GM12874 (cell line): Measurements from ENCODE around the gene UBA6.

Experiments
- TF ChIP-seq, protein P1 (sequence below): IDR thresholded peaks from 2 replicates; pipeline ENCODE4 v1.5.1; 2011; ENCODE audit warnings: low read depth, mild to moderate bottlenecking, control low read depth, low read length, moderate library complexity; ENCODE audit not compliant: insufficient read depth

UBA6 gene

GRCh38 chr4:67615119-67615518 lies 85.8 kb downstream of the UBA6 start:
- TF ChIP-seq, protein P1, sequence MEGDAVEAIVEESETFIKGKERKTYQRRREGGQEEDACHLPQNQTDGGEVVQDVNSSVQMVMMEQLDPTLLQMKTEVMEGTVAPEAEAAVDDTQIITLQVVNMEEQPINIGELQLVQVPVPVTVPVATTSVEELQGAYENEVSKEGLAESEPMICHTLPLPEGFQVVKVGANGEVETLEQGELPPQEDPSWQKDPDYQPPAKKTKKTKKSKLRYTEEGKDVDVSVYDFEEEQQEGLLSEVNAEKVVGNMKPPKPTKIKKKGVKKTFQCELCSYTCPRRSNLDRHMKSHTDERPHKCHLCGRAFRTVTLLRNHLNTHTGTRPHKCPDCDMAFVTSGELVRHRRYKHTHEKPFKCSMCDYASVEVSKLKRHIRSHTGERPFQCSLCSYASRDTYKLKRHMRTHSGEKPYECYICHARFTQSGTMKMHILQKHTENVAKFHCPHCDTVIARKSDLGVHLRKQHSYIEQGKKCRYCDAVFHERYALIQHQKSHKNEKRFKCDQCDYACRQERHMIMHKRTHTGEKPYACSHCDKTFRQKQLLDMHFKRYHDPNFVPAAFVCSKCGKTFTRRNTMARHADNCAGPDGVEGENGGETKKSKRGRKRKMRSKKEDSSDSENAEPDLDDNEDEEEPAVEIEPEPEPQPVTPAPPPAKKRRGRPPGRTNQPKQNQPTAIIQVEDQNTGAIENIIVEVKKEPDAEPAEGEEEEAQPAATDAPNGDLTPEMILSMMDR: no peak

DNA sequence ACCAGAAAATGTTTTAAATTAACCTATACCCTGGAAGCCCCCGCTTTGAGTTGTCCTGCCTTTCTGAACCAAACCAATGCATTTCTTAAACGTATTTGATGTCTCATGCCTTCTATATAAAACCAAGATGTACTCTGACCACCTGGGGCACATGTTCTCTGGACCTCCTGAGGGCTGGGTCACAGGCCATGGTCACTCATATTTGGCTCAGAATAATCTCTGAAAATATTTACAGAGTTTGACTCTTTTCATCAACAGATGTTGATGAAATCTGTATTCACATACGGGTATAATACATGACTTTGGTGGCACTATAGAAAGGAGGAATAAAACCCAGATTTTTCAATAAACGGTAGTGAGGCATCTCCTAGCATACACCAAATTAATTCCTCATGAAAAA lies 86.8 kb downstream of the UBA6 start:
- TF ChIP-seq, protein P1: no peak

DNA sequence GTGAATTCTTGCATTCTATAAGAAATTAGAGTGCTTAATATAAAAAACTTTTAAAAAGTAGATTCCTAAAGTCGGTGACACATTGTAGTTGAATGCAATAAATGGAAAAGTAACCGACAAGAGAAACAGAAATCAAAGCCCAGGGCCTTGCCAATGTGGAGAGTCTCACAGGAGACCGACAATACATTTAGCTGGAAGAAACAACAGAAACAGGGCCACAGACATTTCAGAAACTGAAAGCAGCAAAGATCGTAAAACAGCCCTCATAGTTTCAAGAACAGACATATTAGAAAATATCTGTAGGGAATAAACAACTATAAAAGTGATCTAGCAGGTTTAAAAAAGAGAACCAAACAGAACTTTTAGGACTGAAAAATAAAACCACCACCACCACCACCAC lies 92.9 kb downstream of the UBA6 start:
- TF ChIP-seq, protein P1: no peak

- TF ChIP-seq, protein P1: no peak
Measured at GRCh38 chr4:67604749-67605148, 96.2 kb downstream of the UBA6 start.

DNA sequence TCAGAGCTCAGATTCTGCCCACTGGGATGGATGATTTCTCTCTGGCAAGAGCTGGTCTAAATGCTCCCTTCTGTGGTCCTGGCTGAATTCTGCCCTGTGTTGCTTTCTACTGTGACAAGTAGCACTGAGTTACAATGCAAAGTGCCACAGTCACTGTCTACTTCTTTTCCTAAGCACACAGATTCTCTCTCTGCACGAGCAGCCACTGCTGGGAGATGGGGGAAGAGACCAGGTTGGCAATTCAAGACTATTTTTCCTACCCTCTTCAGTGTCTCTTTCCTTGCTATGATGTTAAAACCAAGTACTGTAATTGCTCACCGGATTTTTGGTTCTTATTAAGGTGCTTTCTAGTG lies 97.0 kb downstream of the UBA6 start:
- TF ChIP-seq, protein P1: no peak

- TF ChIP-seq, protein P1: no peak
Measured at GRCh38 chr4:67603310-67604028, 97.5 kb downstream of the UBA6 start.

DNA sequence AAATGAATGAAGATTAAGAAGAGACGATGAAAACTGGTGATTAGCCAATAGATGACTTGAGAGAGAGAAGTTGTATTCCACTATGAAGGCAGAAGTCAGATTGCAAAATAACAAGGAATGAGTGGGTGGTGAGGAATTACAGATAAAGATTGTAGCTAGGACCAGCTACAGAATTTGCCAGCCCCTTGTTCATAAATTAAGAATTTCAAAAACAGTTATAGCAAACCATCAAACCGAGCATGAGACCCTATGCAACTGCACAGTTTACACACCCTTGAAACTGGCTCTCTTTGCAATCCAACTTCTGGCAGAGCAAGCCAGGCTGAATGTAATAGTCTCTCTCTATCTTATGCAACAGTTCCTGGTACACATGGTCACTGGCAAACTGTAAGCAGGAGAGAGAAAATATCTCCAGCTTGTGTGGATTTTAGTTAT lies 107.2 kb downstream of the UBA6 start:
- TF ChIP-seq, protein P1: no peak
